Limb (tissue), 2 donors: ENCODE measurements around the gene NAA20.
"Not testable (repeated sequence)": the region's sequence is repeated elsewhere in the genome, so short reads cannot be mapped to it uniquely, and the experiment has no call there.

Experiments
- DNase-seq, 2 donors: peaks; one replicate each; pipeline ENCODE4 v3.0.0-alpha.2; 2016; ENCODE audit errors: extremely low spot score in 2 of 2

NAA20 gene

DNA sequence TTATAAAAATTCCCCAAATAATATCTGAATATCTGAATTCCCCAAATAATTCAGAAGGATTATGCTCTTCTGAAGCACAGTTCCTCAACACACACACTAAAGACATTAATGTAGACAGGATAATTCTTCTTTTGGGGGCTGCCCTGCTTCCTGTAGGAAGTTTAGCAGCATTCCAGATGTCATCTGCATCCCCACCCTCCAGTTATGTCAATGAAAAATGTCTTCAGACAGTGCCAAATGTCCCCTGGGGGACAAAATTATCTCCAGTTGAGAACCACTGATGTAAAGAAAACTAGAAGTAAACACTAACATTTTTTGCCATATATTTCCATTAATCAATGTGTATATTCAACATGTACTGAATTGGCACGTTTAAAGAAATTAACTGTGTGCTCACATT is 25.9 kb upstream of the NAA20 start:
- DNase-seq, result no peak

DNA sequence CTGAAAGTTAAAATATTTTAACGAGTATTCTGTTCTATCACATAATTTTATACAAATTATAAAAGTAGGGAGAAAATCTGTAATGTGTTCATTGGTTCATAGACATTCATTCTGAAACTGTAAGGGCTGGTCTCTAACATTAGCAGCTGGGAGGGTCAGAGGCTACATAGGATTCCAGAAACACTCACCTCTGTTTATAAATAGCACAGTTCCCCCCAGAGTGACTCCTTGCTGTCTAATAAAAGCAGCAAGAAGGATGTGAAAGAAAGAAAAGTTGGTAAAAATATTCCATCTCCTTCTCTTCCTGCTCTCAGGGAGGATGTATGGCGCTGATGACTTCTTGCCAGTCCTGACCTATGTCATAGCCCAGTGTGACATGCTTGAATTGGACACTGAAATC is 25.3 kb upstream of the NAA20 start:
- DNase-seq, result no peak

DNA sequence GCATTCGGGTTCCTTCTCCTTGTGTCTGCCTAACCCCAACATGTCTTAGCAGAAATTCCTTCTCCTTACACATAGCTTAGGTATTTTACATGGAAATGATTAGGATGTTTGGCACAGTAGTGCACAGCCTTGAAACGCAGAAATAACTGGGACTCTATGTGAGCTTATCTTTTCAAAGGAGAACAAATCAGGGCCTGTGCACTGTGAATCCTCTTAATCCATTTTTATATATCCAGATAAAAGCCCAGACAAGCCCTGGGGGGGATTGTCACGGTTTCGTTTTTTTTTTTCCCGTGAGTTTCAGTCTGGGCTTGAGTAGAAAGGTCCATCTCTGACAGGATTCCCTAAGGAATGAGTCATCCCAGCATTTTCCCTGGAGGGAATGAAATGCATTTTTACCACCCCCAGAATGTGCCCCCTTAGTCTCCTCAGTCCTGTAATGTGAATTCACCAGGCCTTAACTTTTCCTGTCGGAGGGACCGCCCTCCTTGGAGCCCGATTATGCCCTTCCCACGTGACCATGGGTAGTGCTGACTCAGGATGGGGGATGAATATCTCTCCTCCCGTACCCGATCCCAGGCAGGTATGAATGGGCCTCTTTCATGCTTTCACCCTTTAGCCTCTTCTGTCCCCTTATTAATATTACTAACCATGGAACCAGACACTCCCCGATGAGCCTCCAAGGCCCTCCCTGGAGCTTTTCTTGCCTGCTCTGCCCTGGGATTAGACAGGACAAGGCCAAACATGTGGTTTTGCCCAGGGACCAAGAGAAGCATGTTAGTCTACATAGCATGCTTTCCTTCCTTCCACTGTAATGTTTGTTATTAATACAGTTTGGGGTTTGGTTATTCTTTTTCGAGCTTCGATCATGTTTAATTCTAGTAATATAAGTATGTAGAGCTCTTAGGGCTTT is 23.9 kb upstream of the NAA20 start:
- no peak for DNase-seq

DNA sequence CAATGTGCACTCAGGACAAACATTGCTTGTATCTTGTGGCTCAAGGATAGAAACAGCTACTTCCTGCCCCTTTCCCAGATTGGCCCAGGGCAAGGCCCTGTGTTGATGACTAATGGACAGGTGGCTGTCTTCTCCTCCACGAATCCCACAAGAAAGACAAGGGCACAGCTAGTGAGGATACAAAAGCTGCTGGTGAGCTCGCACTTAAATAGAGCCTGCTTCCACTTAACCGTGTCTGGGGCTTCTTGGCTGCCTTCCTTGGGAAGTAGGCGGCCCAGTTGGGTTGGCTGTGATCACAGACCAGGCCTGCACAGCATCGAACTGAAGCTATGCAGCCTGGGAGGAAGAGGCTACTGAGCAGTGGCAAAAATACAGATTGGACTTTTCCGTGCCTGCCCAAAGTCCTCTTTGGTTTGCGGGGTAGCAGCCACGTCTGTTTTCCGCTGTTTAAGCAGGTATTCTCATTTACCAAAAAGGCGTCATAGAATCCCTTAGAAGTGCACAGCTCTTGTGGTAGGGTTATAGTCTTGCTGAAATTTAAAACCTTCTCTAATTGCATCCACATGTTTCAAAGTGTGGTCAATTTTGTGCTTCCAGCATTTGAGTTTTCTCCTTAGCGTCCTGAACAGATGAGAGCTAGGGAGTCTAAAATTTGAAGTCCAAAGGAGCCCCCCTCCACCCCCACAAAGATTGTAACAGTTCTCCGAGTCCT is 23.0 kb upstream of the NAA20 start:
- peak in 1 of 2 donors; percentile 45 for DNase-seq

DNA sequence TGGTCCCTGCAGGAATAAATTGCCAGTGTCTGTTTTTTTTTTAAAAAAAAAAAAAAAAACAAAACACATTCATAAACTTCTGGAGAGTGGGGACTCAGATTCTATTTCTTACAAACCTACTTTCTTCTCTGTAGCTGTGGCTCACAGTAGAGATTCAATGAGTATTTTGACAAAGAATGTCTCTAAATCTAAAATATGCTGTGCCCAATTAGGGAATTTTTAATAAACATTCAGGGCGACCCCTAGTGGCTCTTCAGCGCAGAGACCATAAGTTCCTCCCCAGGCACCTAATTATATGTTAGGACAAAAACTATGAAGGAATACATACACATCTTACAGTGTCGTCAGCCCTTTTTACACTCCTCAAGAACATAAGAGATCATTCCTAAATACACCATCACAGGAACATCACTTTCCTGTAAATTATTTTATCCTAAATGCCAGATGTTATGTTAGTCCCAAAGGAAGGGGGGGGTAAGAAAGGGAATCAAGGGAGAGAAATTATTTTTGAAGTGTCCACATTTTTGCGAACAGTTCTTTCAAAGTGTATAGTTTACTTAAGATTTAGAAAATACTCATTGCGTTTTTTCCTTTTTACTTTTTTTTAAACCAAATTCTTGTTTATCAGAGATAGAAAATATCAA is 21.8 kb upstream of the NAA20 start:
- DNase-seq, result peak in 1 of 2 donors; percentile 81

DNA sequence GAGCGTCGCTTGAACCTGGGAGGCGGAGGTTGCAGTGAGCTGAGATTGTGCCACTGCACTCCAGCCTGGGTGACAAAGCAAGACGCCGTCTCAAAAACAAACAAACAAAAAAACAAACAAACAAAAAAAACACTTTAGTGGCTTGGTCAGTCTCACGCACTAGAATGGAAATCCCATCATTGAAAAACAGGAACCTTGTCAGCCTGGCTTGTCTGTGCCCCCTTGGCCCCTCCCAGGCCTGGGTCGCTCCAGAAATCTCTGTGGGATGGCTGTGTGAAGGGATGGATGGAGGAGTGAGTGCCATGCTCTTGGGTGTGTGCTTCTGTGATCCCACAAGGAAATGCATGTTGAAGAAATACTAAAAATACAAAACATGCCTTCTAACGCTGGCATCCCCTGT is 20.9 kb upstream of the NAA20 start:
- DNase-seq, result no peak

DNA sequence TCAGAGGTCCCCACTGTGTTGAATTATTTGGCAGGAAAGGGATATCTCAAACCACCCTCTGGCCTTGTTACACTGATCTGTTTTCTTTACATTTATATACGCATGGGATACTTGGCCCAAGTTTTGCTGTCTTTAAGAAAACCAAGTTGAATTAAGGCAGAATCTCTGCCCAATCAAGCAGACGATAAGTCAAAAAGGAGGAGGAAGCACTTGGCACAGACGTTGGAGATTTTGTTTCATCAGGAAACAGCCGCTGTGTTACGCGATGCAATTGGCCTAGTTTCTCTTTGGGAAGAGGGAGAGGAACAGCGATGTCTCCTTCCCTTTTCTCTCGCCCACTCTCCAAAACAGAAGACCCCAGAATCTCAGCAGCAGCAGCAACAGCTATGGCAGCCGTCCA is 20.2 kb upstream of the NAA20 start:
- DNase-seq, result peak in 1 of 2 donors; percentile 41

DNA sequence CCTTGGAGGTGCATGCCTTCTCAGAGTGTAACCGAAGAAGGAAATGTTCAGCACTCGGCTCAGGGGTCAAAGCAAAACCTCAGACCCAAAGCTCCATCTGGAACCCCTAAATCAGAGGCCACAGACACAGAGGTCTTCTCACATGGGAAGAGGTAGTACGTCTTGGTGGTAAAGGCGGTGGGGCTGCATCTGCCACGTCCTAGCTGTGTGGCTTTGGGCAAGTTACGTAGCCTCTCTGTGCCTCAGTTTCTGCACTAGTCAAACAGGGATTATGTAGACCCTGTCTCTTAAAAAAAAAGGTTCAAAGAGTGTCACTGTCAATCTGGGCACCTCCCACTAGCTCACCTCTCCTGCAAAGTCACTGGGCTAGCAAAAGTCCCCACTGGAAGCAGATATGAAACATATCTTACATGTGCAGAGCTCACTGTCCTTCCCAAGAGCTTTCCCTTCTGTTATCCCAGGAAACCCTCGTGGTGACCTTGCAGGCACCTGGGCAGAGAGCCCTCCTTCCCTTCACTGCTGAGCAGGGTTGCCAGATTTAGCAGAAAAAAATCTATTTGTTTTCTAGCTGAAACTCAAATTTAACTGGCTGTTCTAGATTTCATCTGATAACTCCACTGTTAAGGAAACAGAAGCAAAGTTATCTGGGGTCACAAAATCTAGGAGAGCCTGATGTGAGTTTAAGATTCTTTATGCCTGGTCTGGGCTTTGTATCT is 18.0 kb upstream of the NAA20 start:
- DNase-seq, result no peak

DNA sequence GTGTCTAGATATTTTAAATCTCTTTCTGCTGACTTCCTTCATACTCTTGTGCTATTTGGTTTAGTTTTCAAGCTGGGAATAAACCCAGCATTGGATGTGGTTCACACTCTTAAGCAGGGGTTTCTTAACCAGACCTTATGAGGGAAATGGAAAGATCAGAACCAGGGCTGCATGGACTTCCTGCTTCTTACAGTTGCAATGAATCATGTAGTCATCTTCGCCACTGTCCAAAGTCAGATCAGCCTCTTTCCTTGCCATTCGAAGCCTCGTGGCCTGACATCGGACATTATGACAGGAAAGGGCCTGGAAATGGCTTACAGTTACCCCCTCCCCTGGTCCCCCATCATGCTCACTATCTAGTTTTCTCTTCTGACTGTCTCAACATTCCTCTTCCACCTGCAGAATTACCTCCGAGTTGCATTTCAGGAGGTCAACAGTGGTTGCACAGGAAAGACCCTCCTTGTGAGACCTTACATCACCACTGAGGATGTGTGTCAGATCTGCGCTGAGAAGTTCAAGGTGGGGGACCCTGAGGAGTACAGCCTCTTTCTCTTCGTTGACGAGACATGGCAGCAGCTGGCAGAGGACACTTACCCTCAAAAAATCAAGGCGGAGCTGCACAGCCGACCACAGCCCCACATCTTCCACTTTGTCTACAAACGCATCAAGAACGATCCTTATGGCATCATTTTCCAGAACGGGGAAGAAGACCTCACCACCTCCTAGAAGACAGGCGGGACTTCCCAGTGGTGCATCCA is 16.8 kb upstream of the NAA20 start:
- no peak for DNase-seq

DNA sequence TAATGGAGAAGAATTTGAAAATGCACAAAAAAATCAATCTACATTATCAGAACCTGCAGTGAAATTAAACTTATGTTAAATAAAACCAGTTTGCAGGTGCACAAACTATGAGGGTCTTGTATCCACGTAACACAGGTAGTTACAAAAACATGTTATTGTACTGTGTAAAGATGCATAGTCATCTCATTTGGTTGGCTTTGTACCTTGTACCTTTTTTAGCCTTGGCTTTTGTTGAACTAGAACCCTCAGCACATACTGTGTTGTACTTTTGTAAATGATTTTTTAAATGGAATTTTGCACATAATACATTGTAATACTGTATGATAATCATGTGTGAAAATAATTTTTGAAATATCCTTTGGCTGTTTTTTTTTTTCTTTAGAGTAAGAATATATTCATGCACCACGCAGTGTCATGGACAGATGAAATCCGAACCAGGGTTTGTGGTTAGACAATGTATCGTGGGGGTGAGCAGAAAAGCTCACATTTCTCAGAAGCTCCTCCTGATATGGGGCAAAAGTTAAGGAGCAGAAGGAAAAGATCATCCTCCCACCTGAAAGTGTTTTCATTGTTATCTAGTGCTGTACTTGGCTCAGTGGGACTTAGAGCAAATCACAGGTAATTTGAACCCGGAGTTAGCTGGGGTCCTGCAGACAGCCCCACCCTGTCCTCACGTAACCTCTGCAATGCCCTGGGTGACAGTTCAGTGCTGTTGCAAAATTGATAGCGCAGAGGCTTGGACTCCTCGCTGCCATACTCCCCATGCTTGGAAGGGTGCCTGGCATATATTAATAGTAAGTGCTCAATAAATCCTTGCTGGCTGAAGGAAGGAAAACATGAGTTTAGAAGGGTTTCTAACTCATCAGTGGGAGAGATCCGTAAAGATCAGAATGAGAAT is 14.8 kb upstream of the NAA20 start:
- no peak for DNase-seq

DNA sequence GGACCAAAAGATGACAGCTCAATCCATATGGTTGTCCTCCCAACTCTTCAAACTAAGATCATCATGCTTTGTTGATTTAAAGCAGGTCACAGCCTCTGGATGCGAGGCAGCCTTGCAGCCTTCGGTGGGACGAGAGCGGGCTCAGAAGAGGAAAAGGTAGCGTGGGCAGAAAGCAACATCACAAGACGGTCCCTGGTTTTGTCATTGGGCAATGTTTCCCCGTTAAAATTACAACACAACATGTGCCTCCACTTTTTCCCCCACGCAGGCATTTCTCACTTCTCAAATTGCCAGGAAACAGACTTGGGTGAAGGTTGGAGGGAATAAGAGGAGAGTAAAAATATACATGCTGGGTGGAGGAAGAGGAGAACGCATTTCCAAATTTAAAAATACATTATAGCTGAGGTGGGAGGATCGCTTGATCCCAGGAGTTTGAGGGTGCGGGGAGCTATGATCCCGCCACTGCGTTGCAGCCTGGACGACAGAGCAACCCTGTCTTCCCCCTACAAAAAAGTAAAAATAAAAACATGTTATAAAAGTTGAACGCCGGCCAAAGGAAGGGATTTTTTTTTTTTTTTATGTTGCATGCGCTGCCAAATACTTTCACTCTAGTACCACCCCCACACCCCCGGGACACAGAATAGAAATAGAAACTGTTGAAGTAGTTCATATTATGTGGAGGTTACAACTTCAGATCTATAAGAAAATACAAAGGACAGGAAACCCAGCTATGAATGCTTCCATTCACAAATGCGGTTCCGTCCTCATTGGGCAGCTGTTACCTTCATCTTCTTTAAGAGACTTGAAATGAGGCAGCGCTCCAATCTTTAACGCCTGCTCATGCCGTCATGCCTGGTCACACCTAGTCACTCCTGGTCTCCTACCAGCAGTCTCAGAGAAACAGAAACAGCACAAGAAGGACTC is 13.9 kb upstream of the NAA20 start:
- DNase-seq, result peak in 1 of 2 donors; percentile 60

DNA sequence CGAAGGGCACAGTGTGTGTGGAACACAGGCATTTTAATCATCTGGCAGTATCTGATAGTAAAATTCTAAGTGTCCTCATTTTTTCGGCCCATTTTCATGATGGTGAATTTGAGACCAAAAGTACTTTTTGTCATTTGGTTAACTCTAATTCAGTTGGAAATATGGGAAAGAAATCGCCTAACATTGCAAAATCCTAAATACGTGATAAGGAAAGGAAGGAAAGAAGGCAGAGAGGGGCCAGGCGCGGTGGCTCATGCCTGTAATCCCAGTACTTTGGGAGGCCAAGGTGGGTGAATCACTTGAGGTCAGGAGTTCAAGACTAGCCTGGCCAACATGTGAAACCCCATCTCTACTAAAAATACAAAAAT is 13.2 kb upstream of the NAA20 start:
- DNase-seq, result not testable (repeated sequence)

DNA sequence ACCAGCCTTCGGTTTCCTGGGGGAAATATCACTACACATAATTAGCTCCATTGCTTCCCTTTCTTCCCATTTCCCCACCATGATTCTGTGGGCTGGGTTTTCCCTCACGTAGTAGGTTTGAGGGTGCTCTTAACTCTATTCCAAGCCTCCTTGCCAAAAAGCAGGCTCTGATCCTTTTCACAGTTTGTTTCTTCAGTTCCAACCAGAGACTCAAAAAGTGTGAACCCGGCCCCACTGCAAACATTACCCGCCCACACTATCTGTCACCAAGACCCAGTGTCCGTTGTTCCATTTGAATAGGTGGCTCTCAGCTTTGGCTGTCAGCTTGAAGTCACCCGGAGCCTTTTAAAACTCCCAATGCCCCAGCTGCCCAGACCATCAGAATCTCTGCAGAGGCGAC is 11.8 kb upstream of the NAA20 start:
- no peak for DNase-seq

DNA sequence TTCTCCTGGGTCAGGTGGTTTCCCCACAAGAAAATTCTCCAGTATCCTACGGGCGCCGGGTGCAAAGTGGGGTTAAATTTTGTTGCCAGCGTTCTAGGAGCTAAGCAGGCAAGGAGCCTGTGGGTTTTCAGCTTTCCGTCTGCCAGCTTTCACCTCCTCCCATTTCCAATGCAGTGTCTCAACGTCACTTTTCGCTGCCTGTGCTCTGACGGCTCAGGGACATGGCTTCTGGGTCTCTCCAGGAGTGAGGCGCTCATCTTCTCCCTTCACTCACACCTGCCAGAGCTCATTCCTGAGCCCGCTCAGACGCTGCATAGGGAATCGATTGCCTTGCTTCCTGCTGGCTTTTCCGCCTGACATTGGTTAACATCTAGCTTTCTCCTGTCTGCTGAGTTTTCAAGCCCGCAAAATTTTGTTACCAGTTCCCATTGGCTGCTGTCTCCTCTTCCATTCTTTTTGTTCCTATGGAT is 7.3 kb upstream of the NAA20 start:
- DNase-seq, result no peak

DNA sequence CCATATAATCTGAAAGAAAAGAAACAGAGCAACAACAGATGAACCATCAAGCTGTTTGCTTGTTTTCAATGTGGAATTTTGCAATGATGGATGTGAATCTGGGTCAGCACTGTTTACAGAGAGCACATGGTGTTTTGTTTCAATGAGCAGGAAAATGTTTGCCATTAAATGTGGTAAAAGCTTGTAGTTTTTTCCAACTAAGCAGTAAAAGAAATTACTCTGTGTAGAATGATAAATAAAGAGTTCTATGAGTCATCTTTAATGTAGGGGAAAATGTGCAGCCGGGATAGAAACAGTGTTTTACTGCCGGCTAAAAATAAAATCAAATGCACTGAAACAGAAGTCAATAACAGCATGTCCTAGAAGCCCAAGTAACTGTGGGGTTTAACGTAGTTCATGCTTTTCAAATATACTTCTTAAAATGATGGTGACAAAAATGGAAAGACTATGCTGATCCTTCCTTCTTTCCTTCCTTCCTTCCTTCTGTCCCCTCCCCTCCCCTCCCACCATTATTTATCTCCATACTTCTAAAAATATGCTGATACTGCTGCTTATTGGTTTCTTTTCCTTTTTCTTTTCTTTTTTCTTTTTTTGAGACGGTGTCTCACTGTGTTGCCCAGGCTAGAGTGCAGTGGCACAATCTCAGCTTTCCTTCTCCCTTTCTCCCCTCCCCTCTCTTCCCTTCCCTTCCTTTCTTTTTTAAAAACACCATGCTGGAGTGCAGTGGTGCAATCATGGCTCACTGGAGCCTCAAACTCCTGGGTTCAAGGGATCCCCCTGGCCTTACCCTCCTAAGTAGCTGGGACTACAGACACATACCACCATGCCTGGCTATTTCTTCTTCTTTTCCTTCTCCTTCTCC is 6.3 kb upstream of the NAA20 start:
- no peak for DNase-seq

DNA sequence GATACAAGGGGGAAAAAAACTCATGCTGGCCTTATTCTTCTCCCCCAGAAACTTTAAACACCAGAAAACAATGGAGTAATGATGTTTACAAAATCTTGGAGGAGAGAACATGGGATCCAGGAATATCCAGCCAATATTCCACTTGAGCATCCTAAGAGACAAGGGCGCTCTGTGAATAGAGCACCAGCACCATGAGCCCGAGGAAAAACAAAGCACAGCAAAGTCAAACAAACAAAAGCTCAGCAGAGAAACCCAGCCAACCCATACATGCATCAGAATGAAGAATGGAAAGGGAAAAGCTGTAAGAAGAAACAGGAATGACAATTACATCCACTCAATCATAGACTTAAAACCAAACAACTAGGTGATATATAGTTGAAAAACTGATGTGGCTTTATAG is 4.6 kb upstream of the NAA20 start:
- no peak for DNase-seq

DNA sequence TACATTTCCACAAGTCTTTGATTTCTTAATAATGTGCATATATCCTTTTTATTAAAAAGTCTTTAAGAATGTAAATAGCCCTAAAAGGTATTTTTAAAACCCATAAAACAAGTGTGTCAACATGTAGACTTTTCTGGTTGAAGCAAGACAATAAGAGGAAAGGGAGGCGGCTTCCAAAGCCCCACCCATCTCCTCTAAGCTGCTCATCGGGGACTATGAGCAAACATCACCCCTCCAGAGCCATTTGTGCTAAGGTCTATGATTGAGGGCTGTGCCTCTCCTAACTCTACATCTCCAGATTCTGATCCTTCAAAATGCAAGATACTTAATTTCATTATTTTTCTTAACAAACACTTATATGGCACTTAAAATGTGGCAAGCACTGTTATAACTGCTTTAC is 2.5 kb upstream of the NAA20 start:
- DNase-seq, result no peak

DNA sequence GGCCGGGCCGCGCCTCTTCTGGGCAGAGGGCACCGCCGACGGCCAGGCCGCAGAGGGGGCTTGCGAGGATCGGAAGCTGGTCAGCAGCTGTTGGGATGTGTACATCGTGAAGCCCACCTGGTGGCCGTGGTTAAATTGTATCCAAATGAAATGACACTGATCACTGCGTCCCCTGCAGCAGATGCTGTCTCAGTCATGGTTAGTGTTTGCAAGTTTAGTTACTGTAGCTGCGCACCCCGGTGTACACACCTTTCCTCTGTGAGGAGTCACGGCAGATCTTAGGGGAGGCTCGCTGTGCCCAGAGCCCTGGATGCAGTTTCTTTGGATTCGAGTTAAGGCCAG is 653 bp downstream of the NAA20 start:
- no peak for DNase-seq
